PC-9 (cell line): Measurements from ENCODE around the gene BUB1B. TPM values are rescaled to one million over a fixed set of nuclear protein-coding genes. Genes with fewer than 3 reads are reported as not detected.
"Not testable (repeated sequence)": the region's sequence is repeated elsewhere in the genome, so short reads cannot be mapped to it uniquely, and the experiment has no call there.

Experiments used
- BruUV-seq: library from RNA; stranded (reverse); fragments of 400-500 nt; replicated peaks from 2 replicates; lab custom pipeline; 2021; lab: Mats Ljungman, UMichigan
- CTCF ChIA-PET: fragments of 300-600 bp; sonication (Branson Sonifier 250); formaldehyde crosslinking; loops from one replicate; lab custom pipeline; 2022; ENCODE audit warnings: antibody characterized with exemption; lab: Charles Lee
- POLR2A ChIA-PET: fragments of 300-600 bp; sonication (Branson Sonifier 250); formaldehyde crosslinking; loops from one replicate; lab custom pipeline; 2022; ENCODE audit warnings: antibody characterized with exemption; ENCODE audit not compliant: unreplicated experiment; lab: Charles Lee
- DNase-seq, 2 experiments: peaks; one replicate each; pipeline versions ENCODE4 v3.0.0 to v3.0.0-alpha.2; 2015 to 2022; ENCODE audit warnings: mixed read lengths in 1 of 2
- H2AFZ ChIP-seq: fragments of 200-600 bp; sonication (generic); 2 replicates; pipeline ENCODE4 v1.8.1; 2017; ENCODE audit warnings: antibody characterized with exemption
- H3F3A ChIP-seq: fragments of 200-600 bp; sonication (generic); 2 replicates; pipeline ENCODE4 v1.8.1; 2017; ENCODE audit warnings: antibody characterized with exemption, mild to moderate bottlenecking, low read depth; ENCODE audit not compliant: insufficient read depth
- H3K27ac ChIP-seq: fragments of 200-600 bp; sonication (generic); 2 replicates; pipeline ENCODE4 v1.6.1; 2016; ENCODE audit warnings: mixed run types
- H3K27me3 ChIP-seq: fragments of 200-600 bp; sonication (generic); 2 replicates; pipeline ENCODE4 v1.6.1; 2016; ENCODE audit warnings: low read depth, mixed run types; ENCODE audit not compliant: insufficient read depth
- H3K36me3 ChIP-seq: fragments of 200-600 bp; sonication (generic); 2 replicates; pipeline ENCODE4 v1.6.1; 2016; ENCODE audit warnings: low read depth, mixed run types
- H3K4me1 ChIP-seq: fragments of 200-600 bp; sonication (generic); replicated peaks from 2 replicates; pipeline ENCODE4 v1.6.1; 2016; ENCODE audit warnings: mixed run types; ENCODE audit not compliant: insufficient read depth
- H3K4me2 ChIP-seq: fragments of 200-600 bp; sonication (generic); 2 replicates; pipeline ENCODE4 v1.6.1; 2017; ENCODE audit warnings: mixed run types
- H3K4me3 ChIP-seq: fragments of 200-600 bp; sonication (generic); 2 replicates; pipeline ENCODE4 v1.6.1; 2016; ENCODE audit warnings: mixed run types
- H3K79me2 ChIP-seq: fragments of 200-600 bp; sonication (generic); 2 replicates; pipeline ENCODE4 v1.6.1; 2017; ENCODE audit warnings: low read depth, mixed run types
- H3K9me2 ChIP-seq: fragments of 200-600 bp; sonication (generic); 2 replicates; pipeline ENCODE4 v1.8.1; 2017; ENCODE audit warnings: mild to moderate bottlenecking; ENCODE audit not compliant: insufficient read depth
- H3K9me3 ChIP-seq: fragments of 200-600 bp; sonication (generic); 2 replicates; pipeline ENCODE4 v1.8.1; 2016; ENCODE audit warnings: low read depth; ENCODE audit not compliant: insufficient read depth
- H4K20me1 ChIP-seq: fragments of 200-600 bp; sonication (generic); 2 replicates; pipeline ENCODE4 v1.8.1; 2017; ENCODE audit not compliant: insufficient read depth
- CTCF ChIP-seq: fragments of 200-600 bp; sonication (generic); conservative IDR thresholded peaks from 2 replicates; pipeline ENCODE4 v1.6.1; 2017; ENCODE audit warnings: mixed run types, antibody characterized with exemption, mild to moderate bottlenecking, moderate library complexity
- EZH2 ChIP-seq: fragments of 200-600 bp; sonication (generic); IDR thresholded peaks from 2 replicates; pipeline ENCODE4 v1.8.0; 2017; ENCODE audit warnings: antibody characterized with exemption, low read depth
- intact Hi-C: fragments of 100-400 bp; cut with micrococcal nuclease; formaldehyde crosslinking; loops from one replicate; pipeline ENCODE4 v1.10.0; 2022; ENCODE audit not compliant: unreplicated experiment
- total RNA-seq: library from RNA; stranded (reverse); gene quantifications from 2 replicates; pipeline ENCODE4 v1.2.3, GENCODE V29; 2021

BUB1B gene
- total RNA-seq, 1 experiment from 2014 or later = 75.3 TPM

DNA sequence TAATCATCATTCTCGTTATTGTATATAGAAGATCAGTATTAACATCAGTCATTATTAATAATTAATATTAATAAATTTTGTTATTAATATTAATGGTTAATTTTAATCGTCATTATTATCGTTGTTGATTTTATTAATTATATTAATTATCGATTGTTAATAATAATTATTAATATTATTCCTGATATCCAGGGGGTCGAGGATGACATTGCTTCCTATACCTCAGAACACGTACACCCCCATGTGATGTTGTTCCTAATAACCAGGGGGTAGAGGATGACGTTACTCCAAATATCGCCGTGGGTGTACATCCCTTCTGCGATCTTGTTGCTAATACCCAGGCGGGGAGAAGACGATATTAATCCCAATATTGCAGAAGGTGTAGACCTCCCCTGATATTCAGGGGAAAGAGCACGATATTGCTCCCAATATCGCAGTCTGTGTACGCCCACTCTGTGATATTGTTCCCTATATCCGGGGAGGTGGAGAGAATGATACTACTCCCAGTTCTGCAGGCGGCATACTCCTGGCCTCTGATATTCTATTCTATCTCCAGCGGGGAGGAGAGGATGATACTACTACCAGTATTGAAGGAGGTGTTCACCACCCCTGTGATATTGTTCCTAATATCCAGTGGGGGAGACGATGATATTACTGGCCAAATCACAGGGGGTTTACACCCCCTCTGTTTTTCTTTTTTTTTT, 29.9 kb upstream of the BUB1B start:
- Histone ChIP-seq H3K9me2 (no peaks in the 10 kb centered on the region), H3K4me3 (no peak overlapping the region), H3K36me3 (no peaks in the 10 kb centered on the region), H3K4me1 (no peaks in the 10 kb centered on the region), H3F3A (no peaks in the 10 kb centered on the region), H2AFZ (no peak overlapping the region), H4K20me1 (no peaks in the 10 kb centered on the region), H3K27me3 (no peaks in the 10 kb centered on the region), H3K4me2 (no peak overlapping the region), H3K79me2 (no peaks in the 10 kb centered on the region), H3K27ac (no peak overlapping the region), H3K9me3 (no peaks in the 10 kb centered on the region)
- no peak for DNase-seq
- CTCF ChIA-PET = no interaction called here
- POLR2A ChIA-PET = interaction anchor here (0.7 kb wide), 1 partner anchor 15 kb away, joined by 3 read pairs; no protein-coding TSS in a partner anchor
- no peak for TF ChIP-seq CTCF
- no peak for TF ChIP-seq EZH2
- intact Hi-C loops = no loop called here
- BruUV-seq = no TSS peak

DNA sequence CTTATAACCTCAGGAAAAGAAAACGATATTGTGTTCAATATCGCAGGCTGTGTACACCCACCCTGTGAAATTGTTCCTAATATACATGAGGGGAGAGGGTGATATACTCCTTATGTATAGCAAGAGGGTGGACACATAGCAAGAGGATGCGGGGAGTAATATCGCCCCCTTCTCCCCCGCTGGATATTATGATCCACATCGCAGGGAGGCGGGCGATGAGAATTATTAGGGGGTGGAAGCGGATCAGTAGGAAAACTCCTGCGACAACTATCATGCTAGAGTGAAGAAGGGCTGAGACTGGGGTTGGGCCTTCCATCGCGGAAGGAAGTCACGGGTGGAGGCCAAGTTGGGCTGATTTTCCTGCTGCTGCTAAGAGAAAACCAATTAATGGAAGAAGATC, 27.3 kb upstream of the BUB1B start:
- H3K4me3 ChIP-seq = no peak overlapping the region
- H2AFZ ChIP-seq = no peak overlapping the region
- no peak overlapping the region for H3K4me2 ChIP-seq
- no peaks in the 10 kb centered on the region for H3K79me2 ChIP-seq
- no peaks in the 10 kb centered on the region for H3K36me3 ChIP-seq
- no peak for DNase-seq
- H4K20me1 ChIP-seq = no peaks in the 10 kb centered on the region
- TF ChIP-seq CTCF = no peak
- TF ChIP-seq EZH2 = no peak
- no peaks in the 10 kb centered on the region for H3K9me3 ChIP-seq
- no peaks in the 10 kb centered on the region for H3K4me1 ChIP-seq
- H3K27me3 ChIP-seq = no peaks in the 10 kb centered on the region
- CTCF ChIA-PET = no interaction called here
- no peak overlapping the region for H3K27ac ChIP-seq
- no peaks in the 10 kb centered on the region for H3F3A ChIP-seq
- POLR2A ChIA-PET = no interaction called here
- intact Hi-C loops = no loop called here
- no TSS peak for BruUV-seq
- H3K9me2 ChIP-seq = no peaks in the 10 kb centered on the region

GRCh38 chr15:40134885-40135284, 26.0 kb upstream of the BUB1B start:
- H3K36me3 ChIP-seq = no peaks in the 10 kb centered on the region
- H3K9me3 ChIP-seq = no peaks in the 10 kb centered on the region
- H3K79me2 ChIP-seq = no peaks in the 10 kb centered on the region
- H3K4me1 ChIP-seq = no peaks in the 10 kb centered on the region
- no peaks in the 10 kb centered on the region for H4K20me1 ChIP-seq
- H2AFZ ChIP-seq = no peak overlapping the region
- TF ChIP-seq EZH2 = no peak
- TF ChIP-seq CTCF = no peak
- H3K4me2 ChIP-seq = no peak overlapping the region
- no peaks in the 10 kb centered on the region for H3K27me3 ChIP-seq
- POLR2A ChIA-PET = no interaction called here
- H3K27ac ChIP-seq = no peak overlapping the region
- BruUV-seq = no TSS peak
- no peak overlapping the region for H3K4me3 ChIP-seq
- H3F3A ChIP-seq = no peaks in the 10 kb centered on the region
- intact Hi-C loops = no loop called here
- CTCF ChIA-PET = no interaction called here
- H3K9me2 ChIP-seq = no peaks in the 10 kb centered on the region
- DNase-seq = no peak

DNA sequence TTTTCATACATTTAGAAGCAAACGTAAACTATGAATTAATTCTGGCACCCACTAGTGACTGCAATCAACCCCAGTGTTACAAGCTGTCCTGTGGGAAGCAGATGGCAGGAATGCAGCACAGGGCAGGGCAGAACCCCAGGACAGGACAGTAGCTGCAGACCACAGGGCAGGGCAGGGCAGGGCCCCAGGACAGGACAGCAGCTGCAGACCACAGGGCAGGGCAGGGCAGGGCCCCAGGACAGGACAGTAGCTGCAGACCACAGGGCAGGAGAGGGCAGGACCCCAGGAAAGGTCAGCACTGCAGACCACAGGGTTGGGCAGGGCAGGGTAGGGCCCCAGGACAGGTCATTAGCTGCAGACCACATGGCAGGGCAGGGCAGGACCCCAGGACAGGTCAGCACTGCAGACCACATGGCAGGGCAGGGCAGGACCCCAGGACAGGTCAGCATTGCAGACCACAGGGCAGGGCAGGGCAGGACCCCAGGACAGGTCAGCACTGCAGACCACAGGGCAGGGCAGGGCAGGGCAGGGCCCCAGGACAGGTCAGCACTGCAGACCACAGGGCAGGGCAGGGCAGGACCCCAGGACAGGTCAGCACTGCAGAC, 24.9 kb upstream of the BUB1B start:
- BruUV-seq, intact Hi-C loops: not testable (repeated sequence)

More for the DNA sequence above, 24.9 kb upstream of the BUB1B start:
- not testable (repeated sequence) for H3K36me3 ChIP-seq, H3K27me3 ChIP-seq, H3K4me2 ChIP-seq, H3F3A ChIP-seq, H3K4me3 ChIP-seq, H3K79me2 ChIP-seq, H3K4me1 ChIP-seq, H2AFZ ChIP-seq, H3K9me3 ChIP-seq, DNase-seq, H3K27ac ChIP-seq, H4K20me1 ChIP-seq, H3K9me2 ChIP-seq
- POLR2A ChIA-PET = interaction anchor here (0.6 kb wide), 1 partner anchor 43 kb away, joined by 5 read pairs; no protein-coding TSS in a partner anchor
- CTCF ChIA-PET = interaction anchor here (0.6 kb wide), 1 partner anchor 9 kb away, joined by 4 read pairs; no protein-coding TSS in a partner anchor
